Stimulated activated naive CD8-positive, alpha-beta T cell treated with anti-CD3 and anti-CD28 coated beads, Interleukin-15, Interleukin-2, amounts not matched to agents 100 U/mL and 50 U/mL, for 24 hours (primary cell): ENCODE results near the gene IL7R.

Source experiments
- ATAC-seq: fragments of 150-1000 bp; cut with Tn5 transposase; one replicate; pipeline ENCODE4 v1.10.0; 2021
- DNase-seq: peaks from one replicate; pipeline ENCODE4 v3.0.0; 2021

The IL7R gene

GRCh38 chr5:35856765-35857351 is at the start of gene IL7R:
TSS of gene IL7R (plus strand) at chr5:35856891. CDS start at chr5:35856978, 87 bp downstream.
- no peak for DNase-seq
- peak; percentile 59 for ATAC-seq

- no peak for ATAC-seq
- no peak for DNase-seq
Measured at GRCh38 chr5:35810601-35811000, 46.1 kb upstream of the IL7R start.

- ATAC-seq, result peak; percentile 53
- no peak for DNase-seq
Measured at GRCh38 chr5:35811108-35811741, 45.5 kb upstream of the IL7R start.

- no peak for ATAC-seq
Measured at GRCh38 chr5:35813521-35813920, 43.2 kb upstream of the IL7R start.

GRCh38 chr5:35815089-35815936 is 41.4 kb upstream of the IL7R start:
- ATAC-seq (peak; percentile 48), DNase-seq (no peak)

More at GRCh38 chr5:35813521-35813920, 43.2 kb upstream of the IL7R start:
- no peak for DNase-seq

GRCh38 chr5:35816881-35817521 is 39.7 kb upstream of the IL7R start:
- ATAC-seq (peak; percentile 29), DNase-seq (no peak)

- DNase-seq, result no peak
- no peak for ATAC-seq
Measured at GRCh38 chr5:35819026-35819425, 37.7 kb upstream of the IL7R start.

GRCh38 chr5:35819668-35820067 is 37.0 kb upstream of the IL7R start:
- DNase-seq (no peak), ATAC-seq (no peak)

GRCh38 chr5:35820735-35821134 is 36.0 kb upstream of the IL7R start:
- DNase-seq (no peak), ATAC-seq (no peak)

GRCh38 chr5:35821513-35821912 is 35.2 kb upstream of the IL7R start:
- ATAC-seq, result peak; percentile 76
- DNase-seq, result no peak

GRCh38 chr5:35822511-35822910 is 34.2 kb upstream of the IL7R start:
- ATAC-seq (peak; percentile 12), DNase-seq (no peak)

GRCh38 chr5:35823347-35824098 is 33.2 kb upstream of the IL7R start:
- DNase-seq (no peak), ATAC-seq (no peak)

GRCh38 chr5:35826056-35826455 is 30.6 kb upstream of the IL7R start:
- no peak for DNase-seq
- peak; percentile 16 for ATAC-seq

GRCh38 chr5:35826554-35826953 is 30.1 kb upstream of the IL7R start:
- ATAC-seq (peak; percentile 47), DNase-seq (no peak)

GRCh38 chr5:35828082-35828598 is 28.6 kb upstream of the IL7R start:
- ATAC-seq, result peak; percentile 44
- DNase-seq, result no peak

GRCh38 chr5:35830587-35830986 is 26.1 kb upstream of the IL7R start:
- DNase-seq, result no peak
- no peak for ATAC-seq

GRCh38 chr5:35832762-35833161 is 23.9 kb upstream of the IL7R start:
- DNase-seq, result no peak

GRCh38 chr5:35833224-35833623 is 23.5 kb upstream of the IL7R start:
- DNase-seq, result no peak
- no peak for ATAC-seq

More at GRCh38 chr5:35832762-35833161, 23.9 kb upstream of the IL7R start:
- peak; percentile 19 for ATAC-seq

- peak; percentile 56 for ATAC-seq
- no peak for DNase-seq
Measured at GRCh38 chr5:35835796-35836742, 20.6 kb upstream of the IL7R start.

GRCh38 chr5:35838370-35839042 is 18.2 kb upstream of the IL7R start:
- ATAC-seq (peak; percentile 84), DNase-seq (peak; percentile 64)
